SK-N-SH treated with all-trans-retinoic acid at 6 μM for 48 hours (cell line): Measurements from ENCODE around the gene CDKN2AIP.

Experiments
- ARNTL ChIP-seq: fragments of 450-650 bp; formaldehyde crosslinking; IDR thresholded peaks from 2 replicates; pipeline ENCODE4 v1.5.0; 2020; ENCODE audit warnings: low read depth, mild to moderate bottlenecking, moderate library complexity, borderline replicate concordance
- BACH2 ChIP-seq: fragments of 250-450 bp; sonication (Bioruptor Pico); IDR thresholded peaks from 2 replicates; pipeline ENCODE4 v1.9.0; 2021; ENCODE audit warnings: mild to moderate bottlenecking, borderline replicate concordance
- PATZ1 ChIP-seq: fragments of 250-450 bp; sonication (Bioruptor Pico); IDR thresholded peaks from 2 replicates; pipeline ENCODE4 v1.8.0; 2020; ENCODE audit warnings: mild to moderate bottlenecking, moderate library complexity, borderline replicate concordance
- PPARA ChIP-seq: fragments of 250-450 bp; sonication (Bioruptor Pico); IDR thresholded peaks from 2 replicates; pipeline ENCODE4 v1.5.0; 2020; ENCODE audit warnings: mild to moderate bottlenecking, borderline replicate concordance
- TSHZ2 ChIP-seq: fragments of 250-450 bp; sonication (Bioruptor Pico); IDR thresholded peaks from 2 replicates; pipeline ENCODE4 v1.5.0; 2020; ENCODE audit warnings: mild to moderate bottlenecking, moderate library complexity
- ZC3H10 ChIP-seq: fragments of 250-450 bp; sonication (Bioruptor Pico); IDR thresholded peaks from 2 replicates; pipeline ENCODE4 v1.5.1; 2021; ENCODE audit warnings: mild to moderate bottlenecking, moderate library complexity
- ZFP3 ChIP-seq: fragments of 250-450 bp; sonication (Bioruptor Pico); IDR thresholded peaks from 2 replicates; pipeline ENCODE4 v1.5.0; 2020; ENCODE audit warnings: mild to moderate bottlenecking, moderate library complexity
- ZNF70 ChIP-seq: fragments of 450-650 bp; formaldehyde crosslinking; IDR thresholded peaks from 2 replicates; pipeline ENCODE4 v1.5.0; 2020; ENCODE audit warnings: mild to moderate bottlenecking, moderate library complexity
- ZNF8 ChIP-seq: fragments of 450-650 bp; formaldehyde crosslinking; IDR thresholded peaks from 2 replicates; pipeline ENCODE4 v1.5.0; 2020; ENCODE audit warnings: mild to moderate bottlenecking, moderate library complexity
- TF ChIP-seq, protein P1 (sequence below): fragments of 250-450 bp; sonication (Bioruptor Pico); IDR thresholded peaks from 2 replicates; pipeline ENCODE4 v1.5.1; 2021; ENCODE audit warnings: mild to moderate bottlenecking, moderate library complexity

GRCh38 chr4:183408796-183409195, 35.6 kb upstream of the CDKN2AIP start:
- TF ChIP-seq ZFP3 (no peak), BACH2 (CRISPR knock-in tag) (no peak), ZC3H10 (CRISPR knock-in tag) (no peak), PPARA (CRISPR knock-in tag) (no peak), ZNF8 (CRISPR knock-in tag) (no peak), ARNTL (CRISPR knock-in tag) (no peak), ZNF70 (CRISPR knock-in tag) (no peak), PATZ1 (CRISPR knock-in tag) (no peak), TSHZ2 (CRISPR knock-in tag) (no peak)
- TF ChIP-seq, protein P1, sequence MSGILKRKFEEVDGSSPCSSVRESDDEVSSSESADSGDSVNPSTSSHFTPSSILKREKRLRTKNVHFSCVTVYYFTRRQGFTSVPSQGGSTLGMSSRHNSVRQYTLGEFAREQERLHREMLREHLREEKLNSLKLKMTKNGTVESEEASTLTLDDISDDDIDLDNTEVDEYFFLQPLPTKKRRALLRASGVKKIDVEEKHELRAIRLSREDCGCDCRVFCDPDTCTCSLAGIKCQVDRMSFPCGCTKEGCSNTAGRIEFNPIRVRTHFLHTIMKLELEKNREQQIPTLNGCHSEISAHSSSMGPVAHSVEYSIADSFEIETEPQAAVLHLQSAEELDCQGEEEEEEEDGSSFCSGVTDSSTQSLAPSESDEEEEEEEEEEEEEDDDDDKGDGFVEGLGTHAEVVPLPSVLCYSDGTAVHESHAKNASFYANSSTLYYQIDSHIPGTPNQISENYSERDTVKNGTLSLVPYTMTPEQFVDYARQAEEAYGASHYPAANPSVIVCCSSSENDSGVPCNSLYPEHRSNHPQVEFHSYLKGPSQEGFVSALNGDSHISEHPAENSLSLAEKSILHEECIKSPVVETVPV (CRISPR knock-in tag): no peak
